CD4-positive, alpha-beta T cell treated with Interleukin-17A for 1 hour (primary cell): ENCODE measurements around the gene MT1F.
"Not testable (repeated sequence)": the region's sequence is repeated elsewhere in the genome, so short reads cannot be mapped to it uniquely, and the experiment has no call there.

Experiments
- DNase-seq: peaks from one replicate; pipeline ENCODE4 v3.0.0-alpha.2; 2020

MT1F gene

GRCh38 chr16:56657555-56658326, at the start of gene MT1F:
TSS of gene MT1F (plus strand) at chr16:56657959. CDS start at chr16:56658059, 100 bp downstream.
- peak; percentile 74 for DNase-seq

- DNase-seq = peak; percentile 85
Observed at GRCh38 chr16:56608043-56608875, 49.5 kb upstream of the MT1F start, which contains the start of gene MT2A. TSS of gene MT2A (plus strand) at chr16:56608584. CDS start at chr16:56608656, 72 bp downstream.

- DNase-seq = no peak
Observed at GRCh38 chr16:56608876-56609462, 48.8 kb upstream of the MT1F start.

- DNase-seq = peak; percentile 82
Observed at GRCh38 chr16:56609463-56609921, 48.3 kb upstream of the MT1F start.

GRCh38 chr16:56610017-56610608, 47.6 kb upstream of the MT1F start:
- DNase-seq = peak; percentile 69

- no peak for DNase-seq
Observed at GRCh38 chr16:56610609-56611111, 47.1 kb upstream of the MT1F start.

GRCh38 chr16:56611281-56611833, 46.4 kb upstream of the MT1F start:
- no peak for DNase-seq

- DNase-seq = no peak
Observed at GRCh38 chr16:56613706-56614105, 44.1 kb upstream of the MT1F start.

GRCh38 chr16:56614549-56614991, 43.2 kb upstream of the MT1F start:
- no peak for DNase-seq

GRCh38 chr16:56615353-56615752, 42.4 kb upstream of the MT1F start:
- DNase-seq = no peak

- no peak for DNase-seq
Observed at GRCh38 chr16:56616608-56617211, 41.0 kb upstream of the MT1F start.

GRCh38 chr16:56617212-56618085, 40.3 kb upstream of the MT1F start:
- DNase-seq = peak; percentile 44

GRCh38 chr16:56618138-56618537, 39.6 kb upstream of the MT1F start:
- DNase-seq = no peak

- no peak for DNase-seq
Observed at GRCh38 chr16:56620339-56620897, 37.3 kb upstream of the MT1F start.

- not testable (repeated sequence) for DNase-seq
Observed at GRCh38 chr16:56621665-56622445, 35.9 kb upstream of the MT1F start.

GRCh38 chr16:56623184-56623583, 34.6 kb upstream of the MT1F start:
- DNase-seq = not testable (repeated sequence)

GRCh38 chr16:56623637-56624036, 34.1 kb upstream of the MT1F start:
- no peak for DNase-seq

GRCh38 chr16:56625140-56625942, 32.4 kb upstream of the MT1F start, which contains the start of gene MT1E:
TSS of gene MT1E (plus strand) at chr16:56625781. CDS start at chr16:56625852, 71 bp downstream.
- peak; percentile 21 for DNase-seq
